Keratinocyte (primary cell): ENCODE results near the gene TM2D3. TPM values are rescaled to one million over a fixed set of nuclear protein-coding genes. Genes with fewer than 3 reads are reported as not detected.

Experiments
- DNase-seq: peaks from one replicate; pipeline ENCODE4 v3.0.0-alpha.2; 2011; ENCODE audit warnings: low read depth, missing footprints, low spot score
- FAIRE-seq: peaks from 2 replicates; lab custom pipeline; 2011; peaks lifted over from hg19 to GRCh38; lab: Jason Lieb, UNC
- H2AFZ ChIP-seq: 2 replicates; pipeline ENCODE4 v1.6.0; 2012; ENCODE audit warnings: low read length, control low read depth, inconsistent platforms; ENCODE audit not compliant: control insufficient read depth
- H3K27ac ChIP-seq: 2 replicates; pipeline ENCODE4 v1.5.1; 2011; ENCODE audit warnings: low read length; ENCODE audit not compliant: control insufficient read depth, insufficient read depth
- H3K27me3 ChIP-seq: 3 replicates; pipeline ENCODE4 v1.6.0; 2011; ENCODE audit warnings: low read length; ENCODE audit not compliant: control insufficient read depth, insufficient read depth; ENCODE audit errors: extremely low read depth
- H3K36me3 ChIP-seq, 2 experiments: 2 replicates in 1 of 2; 3 replicates in 1 of 2; pipeline ENCODE4 v1.5.1; 2011; ENCODE audit warnings: low read length in 2 of 2, mild to moderate bottlenecking in 1 of 2; ENCODE audit not compliant: control insufficient read depth in 2 of 2, insufficient read depth in 2 of 2; ENCODE audit errors: extremely low read depth in 1 of 2
- H3K4me1 ChIP-seq: 3 replicates; pipeline ENCODE4 v1.5.1; 2011; ENCODE audit warnings: low read length; ENCODE audit not compliant: control insufficient read depth, insufficient read depth; ENCODE audit errors: extremely low read depth
- H3K4me2 ChIP-seq: 3 replicates; pipeline ENCODE4 v1.6.0; 2011; ENCODE audit warnings: low read depth, low read length; ENCODE audit not compliant: control insufficient read depth, insufficient read depth; ENCODE audit errors: extremely low read depth
- H3K4me3 ChIP-seq, 3 experiments: fragments of 200-600 bp in 1 of 3; sonication (generic) in 1 of 3; 2 replicates in 2 of 3; 3 replicates in 1 of 3; pipeline ENCODE4 v1.5.1; 2011 to 2016; ENCODE audit warnings: low read length in 3 of 3, mild to moderate bottlenecking in 3 of 3, control low read depth in 2 of 3, inconsistent platforms in 1 of 3, low read depth in 1 of 3, mixed read lengths in 1 of 3, mixed run types in 1 of 3, moderate library complexity in 1 of 3; ENCODE audit not compliant: control insufficient read depth in 2 of 3, insufficient read depth in 2 of 3; ENCODE audit errors: extremely low read depth in 1 of 3
- H3K79me2 ChIP-seq: 2 replicates; pipeline ENCODE4 v1.6.0; 2012; ENCODE audit warnings: low read length; ENCODE audit not compliant: control insufficient read depth, insufficient read depth
- H3K9ac ChIP-seq: 3 replicates; pipeline ENCODE4 v1.6.0; 2011; ENCODE audit warnings: low read length; ENCODE audit not compliant: control insufficient read depth, insufficient read depth; ENCODE audit errors: extremely low read depth
- H3K9me1 ChIP-seq: 3 replicates; pipeline ENCODE4 v1.6.0; 2011; ENCODE audit warnings: low read length; ENCODE audit not compliant: control insufficient read depth, insufficient read depth; ENCODE audit errors: extremely low read depth
- H3K9me3 ChIP-seq: 2 replicates; pipeline ENCODE4 v1.5.1; 2012; ENCODE audit warnings: low read depth, low read length; ENCODE audit not compliant: control insufficient read depth
- H4K20me1 ChIP-seq: 3 replicates; pipeline ENCODE4 v1.6.0; 2011; ENCODE audit warnings: low read length; ENCODE audit not compliant: control insufficient read depth, insufficient read depth; ENCODE audit errors: extremely low read depth
- EZH2 ChIP-seq: IDR thresholded peaks from one replicate; pipeline ENCODE4 v1.6.1; 2012; ENCODE audit warnings: inconsistent platforms, mild to moderate bottlenecking, low read length, moderate library complexity
- dilution Hi-C: fragments of 300-500 bp; cut with MboI; formaldehyde crosslinking; loops from one replicate; pipeline ENCODE4 v1.7.0; 2020; ENCODE audit warnings: low sequenced_read_pairs; ENCODE audit not compliant: extremely low pct_ligation_motif_present
- polyA plus RNA-seq, 5 experiments: library from polyadenylated mRNA; depleted of rRNA in 3 of 5; stranded (reverse) in 3 of 5; stranded (forward) in 1 of 5; unstranded in 1 of 5; fragments of >200 nt; gene quantifications; 1 replicate in 1 of 5; 2 replicates in 3 of 5; 3 replicates in 1 of 5; pipeline versions ENCODE4 v1.2.1 to v1.2.3, GENCODE V29; 2011 to 2012; ENCODE audit warnings: missing spikeins in 2 of 5, low read depth in 1 of 5, low replicate concordance in 1 of 5
- TF ChIP-seq, protein P1 (sequence below), 3 experiments: IDR thresholded peaks in 1 of 3; conservative IDR thresholded peaks in 1 of 3; optimal IDR thresholded peaks in 1 of 3; 2 replicates in 2 of 3; 3 replicates in 1 of 3; pipeline versions ENCODE3 to v1.5.1; 2011; ENCODE audit warnings: low read length in 3 of 3, mild to moderate bottlenecking in 3 of 3, moderate library complexity in 2 of 3, control low read depth in 1 of 3, inconsistent platforms in 1 of 3; ENCODE audit not compliant: insufficient read depth in 2 of 3; ENCODE audit errors: extremely low read depth in 1 of 3

TM2D3 gene
- polyA plus RNA-seq, 1 donor (not counting 4 experiments of a cell fraction or from before 2014, with no cell fraction given): 56.7 TPM

DNA sequence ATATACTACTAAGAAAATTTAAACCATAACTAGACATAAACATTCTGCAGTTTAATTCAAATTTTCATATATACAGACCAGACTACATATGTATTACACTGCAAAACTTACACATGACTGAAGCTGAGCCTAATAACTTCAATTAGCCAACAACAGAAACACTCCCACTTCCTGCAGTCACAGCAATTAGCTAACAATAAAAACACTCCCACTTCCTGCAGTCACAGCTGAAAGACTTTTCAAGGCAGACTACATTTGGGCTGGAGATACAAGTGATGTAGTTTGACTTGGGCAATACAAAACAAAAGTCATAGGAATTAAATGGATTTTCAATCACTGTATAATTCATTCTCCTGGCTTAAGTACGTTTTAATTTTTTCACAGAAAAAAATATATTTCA is 10.3 kb downstream of the TM2D3 start:
- Histone ChIP-seq H3K4me1 (peaks cover 16% of the 10 kb centered on the region), H3K27ac (no peak overlapping the region), H4K20me1 (no peaks in the 10 kb centered on the region), H2AFZ (no peak overlapping the region), H3K9me1 (no peaks in the 10 kb centered on the region), H3K36me3 (peaks cover 18 to 23% of the 10 kb centered on the region in 2 experiments), H3K27me3 (no peaks in the 10 kb centered on the region), H3K79me2 (peaks cover 3% of the 10 kb centered on the region), H3K4me3 (no peak overlapping the region), H3K9me3 (no peaks in the 10 kb centered on the region), H3K4me2 (no peak overlapping the region), H3K9ac (no peak overlapping the region)
- dilution Hi-C loops: no loop called here
- FAIRE-seq: no peak
- no peak for DNase-seq
- TF ChIP-seq EZH2: no peak
- TF ChIP-seq, protein P1, sequence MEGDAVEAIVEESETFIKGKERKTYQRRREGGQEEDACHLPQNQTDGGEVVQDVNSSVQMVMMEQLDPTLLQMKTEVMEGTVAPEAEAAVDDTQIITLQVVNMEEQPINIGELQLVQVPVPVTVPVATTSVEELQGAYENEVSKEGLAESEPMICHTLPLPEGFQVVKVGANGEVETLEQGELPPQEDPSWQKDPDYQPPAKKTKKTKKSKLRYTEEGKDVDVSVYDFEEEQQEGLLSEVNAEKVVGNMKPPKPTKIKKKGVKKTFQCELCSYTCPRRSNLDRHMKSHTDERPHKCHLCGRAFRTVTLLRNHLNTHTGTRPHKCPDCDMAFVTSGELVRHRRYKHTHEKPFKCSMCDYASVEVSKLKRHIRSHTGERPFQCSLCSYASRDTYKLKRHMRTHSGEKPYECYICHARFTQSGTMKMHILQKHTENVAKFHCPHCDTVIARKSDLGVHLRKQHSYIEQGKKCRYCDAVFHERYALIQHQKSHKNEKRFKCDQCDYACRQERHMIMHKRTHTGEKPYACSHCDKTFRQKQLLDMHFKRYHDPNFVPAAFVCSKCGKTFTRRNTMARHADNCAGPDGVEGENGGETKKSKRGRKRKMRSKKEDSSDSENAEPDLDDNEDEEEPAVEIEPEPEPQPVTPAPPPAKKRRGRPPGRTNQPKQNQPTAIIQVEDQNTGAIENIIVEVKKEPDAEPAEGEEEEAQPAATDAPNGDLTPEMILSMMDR (optimal IDR thresholded peaks at IDR 0.05 in 1 of 3, IDR thresholded peaks at IDR 0.05 in 1 of 3, conservative IDR thresholded peaks at IDR 0.05 in 1 of 3; ENCODE audit: extremely low read depth in 1 of 3, insufficient read depth in 2 of 3, low read length in 3 of 3): no peak

DNA sequence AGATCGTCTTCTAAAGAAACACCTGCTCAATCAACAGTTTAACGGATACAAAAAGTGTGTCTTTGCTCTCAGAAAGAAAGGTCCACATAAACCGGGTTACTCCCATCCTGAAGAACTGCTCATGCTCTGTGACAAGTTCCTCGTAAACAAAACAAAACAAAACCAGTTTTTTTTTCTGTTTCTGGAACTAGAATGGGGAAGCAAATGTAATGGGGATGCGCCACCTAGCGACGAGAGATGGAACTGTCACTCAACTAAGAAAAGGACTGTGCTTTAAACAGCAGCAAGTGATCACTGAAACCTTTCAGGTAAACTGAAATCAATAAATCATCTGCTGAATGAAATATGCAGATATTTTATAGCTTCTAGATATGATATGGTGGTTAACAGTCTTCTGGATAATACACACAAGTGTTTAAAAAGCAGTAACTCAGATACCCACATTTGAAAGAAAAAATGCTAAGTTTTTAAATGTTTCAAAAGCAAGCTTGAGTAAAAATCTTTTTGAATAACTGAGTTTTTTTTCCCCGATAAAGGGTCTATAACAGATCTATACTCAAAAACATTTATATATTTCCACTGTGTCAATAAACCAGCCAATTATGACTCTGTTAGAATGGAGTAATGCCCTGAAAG is 10.9 kb downstream of the TM2D3 start:
- peak; percentile 73 for FAIRE-seq
- TF ChIP-seq, protein P1 (optimal IDR thresholded peaks at IDR 0.05 in 1 of 3, IDR thresholded peaks at IDR 0.05 in 1 of 3, conservative IDR thresholded peaks at IDR 0.05 in 1 of 3; ENCODE audit: extremely low read depth in 1 of 3, insufficient read depth in 2 of 3, low read length in 3 of 3): peak; percentile 76 to 87 (median 78)
- no peak for TF ChIP-seq EZH2

More for the DNA sequence above, 10.9 kb downstream of the TM2D3 start:
- H3K4me2 ChIP-seq: peak overlapping the region; percentile 4
- peaks cover 16 to 23% of the 10 kb centered on the region in 2 experiments for H3K36me3 ChIP-seq
- H3K79me2 ChIP-seq: no peaks in the 10 kb centered on the region
- H3K9me3 ChIP-seq: no peaks in the 10 kb centered on the region
- dilution Hi-C loops: no loop called here
- DNase-seq: no peak
- no peak overlapping the region for H2AFZ ChIP-seq
- H3K9me1 ChIP-seq: no peaks in the 10 kb centered on the region
- H3K27me3 ChIP-seq: no peaks in the 10 kb centered on the region
- no peak overlapping the region for H3K4me3 ChIP-seq
- no peaks in the 10 kb centered on the region for H4K20me1 ChIP-seq
- H3K4me1 ChIP-seq: peaks cover 16% of the 10 kb centered on the region
- no peak overlapping the region for H3K9ac ChIP-seq
- H3K27ac ChIP-seq: peak overlapping the region; percentile 25
